Neutrophil (primary cell): ENCODE results near the gene PTGIS.

Experiments used
- H3K27ac ChIP-seq: fragments of 200-600 bp; sonication (generic); 2 replicates; pipeline ENCODE4 v1.5.1; 2016; ENCODE audit warnings: mild to moderate bottlenecking, moderate library complexity
- H3K27me3 ChIP-seq: fragments of 200-600 bp; sonication (generic); 2 replicates; pipeline ENCODE4 v1.6.0; 2016; ENCODE audit warnings: mild to moderate bottlenecking
- H3K36me3 ChIP-seq: fragments of 200-600 bp; sonication (generic); 2 replicates; pipeline ENCODE4 v1.5.1; 2017
- H3K4me1 ChIP-seq, 2 experiments: fragments of 200-600 bp in 1 of 2; sonication (generic) in 1 of 2; 1 replicate in 1 of 2; 2 replicates in 1 of 2; pipeline versions ENCODE4 v1.5.1 to v1.6.1; 2013 to 2016; ENCODE audit warnings: low read depth in 1 of 2, low read length in 1 of 2, mild to moderate bottlenecking in 1 of 2, moderate library complexity in 1 of 2; ENCODE audit not compliant: control insufficient read depth in 1 of 2, insufficient read depth in 1 of 2
- H3K4me3 ChIP-seq, 2 experiments: fragments of 200-600 bp in 1 of 2; sonication (generic) in 1 of 2; 1 replicate in 1 of 2; 2 replicates in 1 of 2; pipeline ENCODE4 v1.5.1; 2013 to 2016; ENCODE audit warnings: low read depth in 1 of 2, low read length in 1 of 2, mild to moderate bottlenecking in 1 of 2, moderate library complexity in 1 of 2
- H3K9me3 ChIP-seq: fragments of 200-600 bp; sonication (generic); 2 replicates; pipeline ENCODE4 v1.5.1; 2016
- CTCF ChIP-seq: fragments of 200-600 bp; sonication (generic); IDR thresholded peaks from 2 replicates; pipeline ENCODE4 v1.5.1; 2016; ENCODE audit warnings: antibody characterized with exemption

Gene PTGIS

DNA sequence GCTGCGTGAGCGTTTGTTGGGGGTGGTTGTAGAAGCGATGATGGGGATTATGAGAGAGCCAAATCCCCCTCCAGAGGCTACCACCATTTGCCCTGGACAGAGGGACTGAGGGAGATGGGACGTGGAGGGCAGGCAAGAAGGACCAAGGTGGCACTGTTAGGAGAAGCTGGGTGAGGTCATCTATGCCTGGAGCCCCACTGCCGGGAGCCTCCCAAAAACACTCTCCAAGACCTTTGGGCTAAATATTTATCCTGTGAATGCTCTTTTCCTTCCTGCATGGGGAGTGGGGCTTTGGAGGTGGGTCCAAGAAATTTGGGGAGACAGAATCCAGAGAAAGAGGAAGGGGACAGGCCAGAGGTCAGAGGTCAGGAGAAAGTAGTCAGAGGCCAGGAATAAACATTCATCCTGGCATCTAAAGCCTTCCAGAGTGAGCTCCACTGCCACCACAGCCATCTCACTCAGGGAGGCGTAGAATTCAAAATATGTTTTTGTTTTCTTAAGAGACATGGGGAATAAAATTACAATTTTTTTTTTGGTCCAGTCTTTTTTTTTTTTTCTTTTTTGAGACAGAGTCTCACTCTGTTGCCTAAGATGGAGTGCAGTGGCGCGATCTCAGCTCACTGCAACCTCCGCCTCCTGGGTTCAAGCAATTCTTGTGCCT, 17.8 kb upstream of the PTGIS start:
- no peaks in the 10 kb centered on the region for H3K36me3 ChIP-seq
- H3K27ac ChIP-seq, result no peak overlapping the region
- H3K9me3 ChIP-seq, result no peaks in the 10 kb centered on the region
- H3K4me3 ChIP-seq, result no peak overlapping the region
- no peaks in the 10 kb centered on the region for H3K4me1 ChIP-seq
- H3K27me3 ChIP-seq, result peaks cover 61% of the 10 kb centered on the region
- no peak for TF ChIP-seq CTCF

DNA sequence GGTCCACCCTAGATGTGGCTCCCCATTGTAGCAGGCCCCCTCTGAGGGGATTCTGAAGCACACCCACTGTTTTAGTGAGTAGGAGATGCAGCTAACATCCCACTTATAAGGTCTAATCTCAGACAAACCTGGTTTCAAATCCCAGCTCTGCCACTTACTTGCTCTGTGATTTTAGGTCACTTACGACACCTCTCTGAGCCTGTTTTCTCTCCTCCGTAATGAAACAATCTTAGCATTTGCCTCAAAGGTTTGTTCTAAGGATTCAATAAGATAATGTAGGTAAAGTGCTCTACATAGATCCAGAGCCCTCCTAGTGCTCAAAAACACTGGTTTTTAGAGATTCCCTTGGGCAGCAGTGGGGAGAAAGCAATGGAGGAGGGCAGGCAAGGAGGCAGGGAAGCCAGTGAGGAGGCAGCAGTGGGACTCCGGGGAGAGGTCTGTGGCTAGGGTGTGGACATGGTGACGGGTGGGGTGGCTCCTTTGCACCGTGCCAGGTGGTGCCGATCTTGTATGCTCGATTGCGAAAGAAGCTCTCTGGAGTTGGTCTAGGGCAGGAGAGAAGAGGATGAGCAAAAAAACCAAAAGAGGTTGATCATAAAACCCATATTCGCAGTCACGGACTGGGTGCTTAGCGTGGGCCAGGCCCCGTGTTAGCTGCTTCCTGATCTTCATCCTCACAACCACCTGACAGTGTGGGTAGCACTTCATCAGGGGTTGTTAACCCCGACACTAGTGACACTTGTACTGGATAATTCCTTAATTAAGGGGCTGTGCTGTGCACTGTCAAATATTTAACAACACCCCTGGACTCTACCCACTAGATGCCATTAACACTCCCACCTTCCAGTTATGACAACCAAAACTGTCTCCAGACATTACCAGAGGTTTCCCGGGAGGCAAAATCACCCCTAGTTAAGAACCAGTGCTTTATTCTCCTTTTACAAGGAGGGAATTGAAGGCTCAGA, 16.8 kb upstream of the PTGIS start:
- Histone ChIP-seq H3K9me3 (no peaks in the 10 kb centered on the region), H3K27me3 (peaks cover 71% of the 10 kb centered on the region), H3K4me1 (no peaks in the 10 kb centered on the region), H3K36me3 (no peaks in the 10 kb centered on the region), H3K4me3 (no peak overlapping the region), H3K27ac (no peak overlapping the region)
- TF ChIP-seq CTCF, result no peak

DNA sequence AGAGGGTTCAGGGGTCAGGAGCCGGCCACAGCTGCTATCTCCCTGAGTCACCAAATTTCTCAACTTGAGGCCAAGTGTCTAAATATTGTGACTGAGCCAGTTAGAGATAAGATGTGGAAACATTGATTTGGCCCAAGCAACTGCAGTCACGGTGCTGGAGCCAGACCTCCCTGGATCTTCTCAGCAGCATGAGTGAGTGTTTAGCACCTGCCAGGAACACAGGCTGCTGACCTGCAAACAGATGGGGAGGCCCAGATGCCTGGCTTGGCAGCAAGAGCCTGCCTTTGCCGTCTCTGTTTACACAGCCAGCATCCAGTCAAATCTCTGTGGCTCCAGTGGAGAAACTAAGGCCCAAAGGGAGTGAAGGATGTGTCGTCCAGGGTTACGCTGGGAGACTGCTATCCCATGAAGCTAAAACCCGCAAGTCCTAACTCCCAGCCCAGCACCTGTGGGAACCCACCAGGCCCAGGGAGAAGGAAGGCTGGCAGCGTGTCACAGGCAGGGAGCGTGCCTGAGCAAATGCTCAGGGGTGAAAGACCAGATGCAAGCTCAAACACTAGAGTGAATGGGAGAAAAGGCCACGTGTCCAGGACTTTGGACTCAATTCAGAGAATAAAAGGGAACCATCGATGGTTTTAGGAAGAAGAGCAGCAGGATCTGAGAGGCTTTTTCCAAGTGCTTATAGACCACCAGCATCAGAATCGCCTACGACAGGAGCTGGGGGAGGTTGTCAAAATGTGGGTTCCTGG, 15.9 kb upstream of the PTGIS start:
- Histone ChIP-seq H3K27me3 (peaks cover 73% of the 10 kb centered on the region), H3K27ac (no peak overlapping the region), H3K36me3 (no peaks in the 10 kb centered on the region), H3K4me3 (no peak overlapping the region), H3K9me3 (no peaks in the 10 kb centered on the region), H3K4me1 (no peaks in the 10 kb centered on the region)
- TF ChIP-seq CTCF, result no peak

- H3K9me3 ChIP-seq, result no peaks in the 10 kb centered on the region
- H3K36me3 ChIP-seq, result no peaks in the 10 kb centered on the region
- H3K4me1 ChIP-seq, result no peaks in the 10 kb centered on the region
- H3K27ac ChIP-seq, result no peak overlapping the region
- peaks cover 68% of the 10 kb centered on the region for H3K27me3 ChIP-seq
- no peak overlapping the region for H3K4me3 ChIP-seq
- TF ChIP-seq CTCF, result no peak
Measured at GRCh38 chr20:49583343-49583668, 15.4 kb upstream of the PTGIS start.

- H3K4me1 ChIP-seq, result no peaks in the 10 kb centered on the region
- TF ChIP-seq CTCF, result no peak
- H3K27ac ChIP-seq, result no peak overlapping the region
Measured at GRCh38 chr20:49582413-49583334, 14.7 kb upstream of the PTGIS start.

More at GRCh38 chr20:49582413-49583334, 14.7 kb upstream of the PTGIS start:
- no peaks in the 10 kb centered on the region for H3K36me3 ChIP-seq
- peaks cover 63% of the 10 kb centered on the region for H3K27me3 ChIP-seq
- no peaks in the 10 kb centered on the region for H3K9me3 ChIP-seq
- H3K4me3 ChIP-seq, result no peak overlapping the region
